Peyer's patch (tissue), 4 donors: ENCODE measurements around the gene GIPC1. TPM values are rescaled to one million over a fixed set of nuclear protein-coding genes. Genes with fewer than 3 reads are reported as not detected.

Experiments
- DNase-seq, 3 donors: peaks; one replicate each; pipeline ENCODE4 v3.0.0-alpha.2; 2017 to 2019
- H3K27ac ChIP-seq, 4 donors: fragments of 200-600 bp; sonication (generic); one replicate each; pipeline ENCODE4 v1.5.1; 2016 to 2019
- H3K27me3 ChIP-seq, 2 donors: fragments of 200-600 bp; sonication (generic); one replicate each; pipeline ENCODE4 v1.5.1; 2019
- H3K36me3 ChIP-seq, 3 donors: fragments of 200-600 bp; sonication (generic); one replicate each; pipeline ENCODE4 v1.5.1; 2016 to 2019
- H3K4me1 ChIP-seq, 4 donors: fragments of 200-600 bp; sonication (generic); one replicate each; pipeline ENCODE4 v1.5.1; 2016 to 2019
- H3K4me3 ChIP-seq, 4 donors: fragments of 200-600 bp; sonication (generic); 1 replicate in 3 of 4; 2 replicates in 1 of 4; pipeline ENCODE4 v1.5.1; 2016 to 2019; ENCODE audit warnings: mild to moderate bottlenecking in 1 of 4
- H3K9me3 ChIP-seq, 4 donors: fragments of 200-600 bp; sonication (generic); one replicate each; pipeline ENCODE4 v1.5.1; 2016 to 2019; ENCODE audit warnings: mild to moderate bottlenecking in 1 of 4
- CTCF ChIP-seq, 6 experiments: fragments of 450-650 bp in 4 of 6; fragments of 200-600 bp in 2 of 6; sonication (generic) in 1 of 6; IDR thresholded peaks; one replicate each; pipeline ENCODE4 v1.5.1; 2017 to 2019; ENCODE audit warnings: antibody characterized with exemption in 6 of 6, mild to moderate bottlenecking in 3 of 6, moderate library complexity in 1 of 6
- POLR2A ChIP-seq, 2 donors: fragments of 450-650 bp; IDR thresholded peaks; one replicate each; pipeline ENCODE4 v1.5.1; 2017; ENCODE audit warnings: antibody characterized with exemption in 2 of 2, mild to moderate bottlenecking in 2 of 2, moderate library complexity in 2 of 2
- small RNA-seq, 2 donors: library from RNA; depleted of rRNA; stranded (forward); fragments of <200 nt; gene quantifications; one replicate each; pipeline ENCODE3, GENCODE V24; 2016
- total RNA-seq, 4 donors: library from RNA; depleted of rRNA; stranded (reverse); fragments of >200 nt; gene quantifications; one replicate each; pipeline ENCODE4 v1.1.0, GENCODE V29; 2016

Gene GIPC1
- total RNA-seq, 4 donors from 2014 or later: 45.8 to 68.5 (median 65.2) TPM

DNA sequence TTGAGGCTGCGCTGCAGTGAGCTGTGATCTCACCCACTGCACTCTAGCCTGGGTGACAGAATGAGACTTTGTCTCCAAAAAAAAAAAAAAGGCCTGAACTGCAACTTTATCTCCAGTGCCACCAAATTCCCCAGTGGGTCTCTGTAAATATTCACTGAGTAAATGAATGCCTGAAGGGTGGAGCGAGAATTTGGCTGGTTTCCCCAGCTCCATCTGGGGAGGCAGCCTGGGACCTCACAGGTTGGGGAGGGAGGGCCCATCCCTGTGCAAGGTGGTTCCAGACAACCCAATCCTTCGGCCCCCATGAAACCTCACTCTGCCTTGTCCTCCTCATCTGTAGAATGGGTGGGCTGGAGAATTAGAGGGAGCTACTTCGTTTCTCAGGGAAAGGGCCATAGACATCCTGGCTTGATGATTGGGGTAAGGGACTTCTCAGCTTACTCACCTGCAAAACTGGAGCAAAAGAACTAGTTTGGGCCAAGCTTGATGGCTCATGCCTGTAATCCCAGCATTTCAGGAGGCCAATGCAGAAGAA, 67.0 kb downstream of the GIPC1 start:
- H3K9me3 ChIP-seq: no peaks in the 10 kb centered on the region

More for the DNA sequence above, 67.0 kb downstream of the GIPC1 start:
- Histone ChIP-seq H3K27me3 (no peaks in the 10 kb centered on the region), H3K4me1 (peaks cover 0 to 10% (median 5%) of the 10 kb centered on the region in 4 donors), H3K4me3 (no peak overlapping the region), H3K27ac (no peak overlapping the region), H3K36me3 (no peaks in the 10 kb centered on the region)
- no peak for DNase-seq
- TF ChIP-seq POLR2A (IDR thresholded peaks at IDR 0.05) (no peak), CTCF (IDR thresholded peaks at IDR 0.05) (no peak)

Small RNAs within 50 kb of the gene (small RNA-seq; reads per million reads assigned to genes)
- gene SNRPGP15: 0 reads per million in 2 donors

Other genes with a start within 250 kb of the GIPC1 start
- gene ADGRE5, start 114.7 kb downstream of the GIPC1 start, total RNA-seq: 100 to 1,000 TPM in 2 of 4 donors, 10 to 100 TPM in 2; 70.6 to 159 (median 110) TPM
- 100 to 1,000 TPM in 3 of 4 donors, 10 to 100 TPM in 1; 52.5 to 283 (median 115) TPM for gene DDX39A, start 76.8 kb downstream of the GIPC1 start, total RNA-seq
- gene PKN1, start 62.8 kb downstream of the GIPC1 start, total RNA-seq: 100 to 1,000 TPM in 1 of 4 donors, 10 to 100 TPM in 3; 13.1 to 140 (median 28.2) TPM
- not detected for gene PTGER1, start 20.8 kb downstream of the GIPC1 start, total RNA-seq
- 10 to 100 TPM; 34.5 to 60.2 (median 54.1) TPM for gene DNAJB1, start 22.3 kb upstream of the GIPC1 start, total RNA-seq
- gene TECR, start 33.5 kb upstream of the GIPC1 start, total RNA-seq: 100 to 1,000 TPM in 1 of 4 donors, 10 to 100 TPM in 3; 24.8 to 103 (median 78.7) TPM
- gene NDUFB7, start 75.9 kb upstream of the GIPC1 start, total RNA-seq: 100 to 1,000 TPM; 275 to 432 (median 358) TPM
- gene CLEC17A, start 87.0 kb upstream of the GIPC1 start, total RNA-seq: 10 to 100 TPM in 1 of 4 donors, 1 to 10 TPM in 1, not detected in 2; 1.3 to 12.4 TPM
- gene ADGRE3, start 178.7 kb upstream of the GIPC1 start, total RNA-seq: not detected
- gene ZNF333, start 193.9 kb upstream of the GIPC1 start, total RNA-seq: 10 to 100 TPM in 3 of 4 donors, 1 to 10 TPM in 1; 7.5 to 27.8 (median 17.1) TPM